Activated CD4-positive, alpha-beta T cell treated with anti-CD3 and anti-CD28 coated beads for 36 hours (primary cell): Measurements from ENCODE around the gene MAML3. TPM values are rescaled to one million over a fixed set of nuclear protein-coding genes. Genes with fewer than 3 reads are reported as not detected.

Source experiments
- ATAC-seq: fragments of 200-7000 bp; cut with Tn5 transposase; one replicate; pipeline ENCODE4 v1.10.0; 2021; ENCODE audit warnings: mild to moderate bottlenecking, moderate library complexity
- CTCF ChIA-PET: fragments of 350-600 bp; sonication (Branson Sonifier 250); formaldehyde crosslinking; loops from one replicate; lab custom pipeline; 2021; ENCODE audit warnings: antibody characterized with exemption; lab: Charles Lee
- POLR2A ChIA-PET: fragments of 350-600 bp; sonication (Branson Sonifier 250); formaldehyde crosslinking; loops from one replicate; lab custom pipeline; 2021; ENCODE audit warnings: antibody characterized with exemption, inconsistent platforms; lab: Charles Lee
- DNase-seq: peaks from one replicate; pipeline ENCODE4 v3.0.0-alpha.2; 2020
- H3K27ac Mint-ChIP-seq: one replicate; pipeline ENCODE4 v1.8.0; 2021; ENCODE audit warnings: mixed read lengths
- H3K27me3 Mint-ChIP-seq: one replicate; pipeline ENCODE4 v1.8.0; 2021; ENCODE audit warnings: mixed read lengths
- H3K36me3 Mint-ChIP-seq: one replicate; pipeline ENCODE4 v1.8.0; 2021; ENCODE audit warnings: low read depth, mixed read lengths
- H3K4me1 Mint-ChIP-seq: one replicate; pipeline ENCODE4 v1.8.0; 2021; ENCODE audit warnings: mixed read lengths
- H3K4me3 Mint-ChIP-seq: one replicate; pipeline ENCODE4 v1.8.0; 2021; ENCODE audit warnings: mild to moderate bottlenecking, moderate library complexity, mixed read lengths
- H3K9me3 Mint-ChIP-seq: one replicate; pipeline ENCODE4 v1.8.0; 2021; ENCODE audit warnings: low read depth, mixed read lengths
- intact Hi-C, 2 experiments: fragments of 100-400 bp; cut with DNase I in 1 of 2; cut with micrococcal nuclease in 1 of 2; formaldehyde crosslinking; loops; one replicate each; pipeline versions ENCODE4 v1.14.2 to v1.15.1; 2022 to 2024; cut with DNase I, micrococcal nuclease
- total RNA-seq, 2 experiments: library from RNA; stranded (reverse); gene quantifications; one replicate each; pipeline ENCODE4 v1.2.3, GENCODE V29; 2021

MAML3 gene
- total RNA-seq, 2 experiments from 2014 or later, result 1.6 to 1.9 TPM

GRCh38 chr4:140057701-140058100 lies 96.3 kb downstream of the MAML3 start:
- DNase-seq, result no peak
- intact Hi-C loops, result no loop called here
- Mint-ChIP-seq H3K4me1 (peaks cover 50% of the 10 kb centered on the region), H3K36me3 (no peaks in the 10 kb centered on the region), H3K27ac (no peak overlapping the region), H3K4me3 (no peak overlapping the region), H3K9me3 (no peaks in the 10 kb centered on the region), H3K27me3 (peaks cover 12% of the 10 kb centered on the region)
- POLR2A ChIA-PET, result no interaction called here
- no peak for ATAC-seq
- CTCF ChIA-PET, result no interaction called here

DNA sequence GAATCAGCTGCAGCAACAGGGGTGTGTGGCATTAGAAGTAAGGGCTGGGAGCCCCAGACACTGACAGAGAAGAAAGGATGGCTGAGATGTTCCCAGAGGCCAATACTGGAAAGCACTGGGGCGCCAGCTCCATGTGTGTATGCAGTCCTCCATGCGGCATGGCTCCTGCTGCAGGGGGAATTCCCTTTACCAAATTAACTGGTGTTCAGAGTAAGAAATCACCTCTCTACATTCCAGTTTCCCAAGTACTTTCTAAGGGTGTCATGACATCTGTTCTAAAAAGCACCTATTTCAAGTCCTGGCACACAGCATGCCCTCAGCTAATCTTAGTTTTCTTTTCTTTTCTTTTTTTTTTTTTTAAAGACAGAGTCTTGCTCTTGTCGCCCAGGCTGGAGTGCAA lies 98.0 kb downstream of the MAML3 start:
- Mint-ChIP-seq H3K27me3 (peaks cover 12% of the 10 kb centered on the region), H3K4me3 (peak overlapping the region; percentile 0), H3K4me1 (peaks cover 43% of the 10 kb centered on the region), H3K9me3 (no peaks in the 10 kb centered on the region), H3K27ac (peak overlapping the region; percentile 7), H3K36me3 (no peaks in the 10 kb centered on the region)
- peak; percentile 60 for ATAC-seq
- intact Hi-C loops, result no loop called here
- DNase-seq, result peak; percentile 29
- ChIA-PET POLR2A (interaction anchor here (0.6 kb wide), 1 partner anchor 16 kb away, joined by 4 read pairs; no protein-coding TSS in a partner anchor), CTCF (interaction anchor here (0.6 to 0.7 kb wide), 4 partner anchors 46 to 403 kb away, joined by 3 to 6 read pairs (median 4); no protein-coding TSS in a partner anchor)

- H3K4me1 Mint-ChIP-seq, result peaks cover 46% of the 10 kb centered on the region
- POLR2A ChIA-PET, result no interaction called here
These were observed 99.1 kb downstream of the MAML3 start for GRCh38 chr4:140054861-140055260.

GRCh38 chr4:140053185-140053584 lies 100.8 kb downstream of the MAML3 start:
- DNase-seq (no peak), ATAC-seq (no peak)
- intact Hi-C loops, result loop anchor here (2.0 to 5.0 kb wide), 3 partner anchors 44 to 451 kb away; no protein-coding TSS in a partner anchor
- ChIA-PET POLR2A (no interaction called here), CTCF (interaction anchor here (0.8 kb wide), 1 partner anchor 110 kb away, joined by 4 read pairs; no protein-coding TSS in a partner anchor)
- H3K4me1 Mint-ChIP-seq, result peaks cover 55% of the 10 kb centered on the region
- no peaks in the 10 kb centered on the region for H3K36me3 Mint-ChIP-seq
- H3K27me3 Mint-ChIP-seq, result peaks cover 12% of the 10 kb centered on the region
- no peak overlapping the region for H3K4me3 Mint-ChIP-seq
- no peak overlapping the region for H3K27ac Mint-ChIP-seq
- H3K9me3 Mint-ChIP-seq, result no peaks in the 10 kb centered on the region

More at GRCh38 chr4:140054861-140055260, 99.1 kb downstream of the MAML3 start:
- intact Hi-C loops, result loop anchor here (5.0 kb wide), 2 partner anchors 42 to 453 kb away; no protein-coding TSS in a partner anchor
- Mint-ChIP-seq H3K36me3 (no peaks in the 10 kb centered on the region), H3K27me3 (peaks cover 12% of the 10 kb centered on the region), H3K9me3 (no peaks in the 10 kb centered on the region), H3K4me3 (no peak overlapping the region), H3K27ac (no peak overlapping the region)
- ATAC-seq, result no peak
- CTCF ChIA-PET, result no interaction called here
- DNase-seq, result no peak

- Mint-ChIP-seq H3K27ac (no peak overlapping the region), H3K36me3 (no peaks in the 10 kb centered on the region), H3K4me1 (peaks cover 53% of the 10 kb centered on the region), H3K4me3 (no peak overlapping the region), H3K9me3 (no peaks in the 10 kb centered on the region), H3K27me3 (peaks cover 11% of the 10 kb centered on the region)
- POLR2A ChIA-PET, result interaction anchor here (1.0 kb wide), 1 partner anchor 104 kb away, joined by 4 read pairs; no protein-coding TSS in a partner anchor
- peak; percentile 65 for DNase-seq
- intact Hi-C loops, result loop anchor here (1.0 to 5.0 kb wide), 4 partner anchors 45 to 450 kb away; no protein-coding TSS in a partner anchor
- ATAC-seq, result no peak
- CTCF ChIA-PET, result interaction anchor here (1.0 to 1.9 kb wide), 5 partner anchors 18 to 202 kb away, joined by 3 to 7 read pairs (median 4); partner anchors contain the start of gene MAML3
These were observed 101.9 kb downstream of the MAML3 start for GRCh38 chr4:140052050-140052449.

DNA sequence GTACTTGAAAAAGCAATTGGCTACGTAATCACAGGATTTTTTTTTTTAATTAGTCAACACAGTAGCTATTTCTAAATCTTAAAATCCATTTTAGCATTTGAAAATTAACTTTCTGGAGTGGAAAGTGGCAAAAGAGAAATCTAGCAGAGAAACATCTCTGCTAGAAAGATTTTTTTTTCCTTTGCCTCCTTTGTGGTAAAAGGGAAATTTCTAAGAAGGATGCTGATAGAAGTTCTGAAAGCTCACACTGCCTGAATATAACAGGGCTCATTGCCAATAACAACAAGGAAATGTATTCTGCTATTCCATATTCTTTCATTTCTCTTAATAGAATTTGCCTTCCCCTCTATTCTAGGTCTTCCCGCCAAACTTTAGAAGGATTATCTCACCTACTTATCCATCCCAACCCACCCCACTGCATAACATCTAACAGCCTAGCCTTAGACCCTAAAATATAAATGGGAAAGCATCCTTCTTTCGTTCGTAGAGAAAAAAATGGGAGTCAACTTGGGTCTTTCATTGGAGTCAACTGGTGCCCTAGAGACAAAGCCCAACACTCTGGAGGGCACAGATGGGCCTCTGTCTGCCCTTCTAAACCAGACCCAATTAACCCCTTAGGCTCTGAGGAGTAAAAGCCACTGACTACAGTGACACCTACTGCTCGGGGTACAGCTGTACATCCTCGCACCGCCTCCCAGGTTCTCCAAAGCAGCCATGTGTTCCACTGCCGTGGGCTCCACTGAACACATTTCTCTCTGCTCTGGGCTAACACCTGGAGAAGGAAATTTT lies 103.9 kb downstream of the MAML3 start:
- POLR2A ChIA-PET, result interaction anchor here (0.6 kb wide), 1 partner anchor 454 kb away, joined by 4 read pairs; no protein-coding TSS in a partner anchor
- no peaks in the 10 kb centered on the region for H3K9me3 Mint-ChIP-seq
- H3K27me3 Mint-ChIP-seq, result peaks cover 8% of the 10 kb centered on the region
- ATAC-seq, result peak; percentile 59
- H3K4me1 Mint-ChIP-seq, result peaks cover 50% of the 10 kb centered on the region
- peak overlapping the region; percentile 73 for H3K4me3 Mint-ChIP-seq
- intact Hi-C loops, result loop anchor here (1.0 to 5.0 kb wide), 8 partner anchors 47 to 448 kb away; no protein-coding TSS in a partner anchor
- no peaks in the 10 kb centered on the region for H3K36me3 Mint-ChIP-seq
- CTCF ChIA-PET, result interaction anchor here (0.5 to 2.8 kb wide), 11 partner anchors 10 to 277 kb away, joined by 3 to 8 read pairs (median 4); no protein-coding TSS in a partner anchor
- no peak overlapping the region for H3K27ac Mint-ChIP-seq
- DNase-seq, result peak; percentile 63

DNA sequence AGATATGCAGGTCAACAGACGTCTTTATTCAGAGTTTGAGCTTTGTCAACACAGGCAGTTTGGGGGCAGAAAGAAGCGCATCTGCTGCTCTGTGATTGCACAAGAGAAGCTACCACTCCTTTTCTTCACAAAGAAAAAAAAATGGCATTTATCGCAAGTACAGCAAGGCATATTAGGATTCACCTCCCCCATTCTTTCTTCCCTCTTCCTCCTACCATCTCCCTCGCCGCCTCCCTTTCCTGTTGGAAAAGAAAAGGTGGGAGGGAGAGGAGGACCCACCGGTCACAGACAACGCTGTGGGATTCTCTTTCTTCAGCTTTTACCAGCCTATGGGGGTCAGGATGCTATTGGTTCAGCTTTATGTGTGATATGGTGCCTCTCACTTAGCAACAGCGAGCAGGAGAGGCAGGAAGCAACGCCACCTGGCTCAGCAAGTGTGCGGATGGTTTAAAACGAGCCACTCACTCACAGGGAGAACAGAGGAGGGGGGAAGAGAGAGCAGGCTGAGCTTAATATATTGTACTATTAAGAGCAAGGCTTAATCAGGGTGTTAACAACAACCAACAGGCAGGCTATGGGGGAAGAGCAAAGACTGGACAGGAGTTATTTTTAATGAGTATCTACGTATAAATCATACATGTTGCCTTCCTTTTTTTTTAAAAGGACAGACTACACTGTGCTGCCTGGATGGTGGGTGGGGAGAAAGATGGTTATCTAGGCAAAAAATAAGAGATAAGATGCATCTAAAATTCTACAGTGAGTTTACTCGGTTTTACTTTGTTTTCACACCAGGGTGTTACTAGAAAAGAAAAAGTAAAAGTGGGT lies 104.7 kb downstream of the MAML3 start:
- ATAC-seq (peak; percentile 91), DNase-seq (peak; percentile 71)
- peak overlapping the region; percentile 87 for H3K27ac Mint-ChIP-seq
- POLR2A ChIA-PET, result interaction anchor here (0.6 to 0.8 kb wide), 2 partner anchors 48 to 143 kb away, joined by 3 to 4 read pairs; no protein-coding TSS in a partner anchor
- H3K36me3 Mint-ChIP-seq, result no peaks in the 10 kb centered on the region
- peaks cover 45% of the 10 kb centered on the region for H3K4me1 Mint-ChIP-seq
- H3K27me3 Mint-ChIP-seq, result peaks cover 8% of the 10 kb centered on the region
- CTCF ChIA-PET, result interaction anchor here (0.5 to 2.8 kb wide), 13 partner anchors 10 to 278 kb away, joined by 3 to 8 read pairs (median 4); no protein-coding TSS in a partner anchor
- H3K4me3 Mint-ChIP-seq, result peak overlapping the region; percentile 73
- H3K9me3 Mint-ChIP-seq, result no peaks in the 10 kb centered on the region
- intact Hi-C loops, result loop anchor here (1.0 to 5.0 kb wide), 5 partner anchors 104 to 392 kb away; no protein-coding TSS in a partner anchor

DNA sequence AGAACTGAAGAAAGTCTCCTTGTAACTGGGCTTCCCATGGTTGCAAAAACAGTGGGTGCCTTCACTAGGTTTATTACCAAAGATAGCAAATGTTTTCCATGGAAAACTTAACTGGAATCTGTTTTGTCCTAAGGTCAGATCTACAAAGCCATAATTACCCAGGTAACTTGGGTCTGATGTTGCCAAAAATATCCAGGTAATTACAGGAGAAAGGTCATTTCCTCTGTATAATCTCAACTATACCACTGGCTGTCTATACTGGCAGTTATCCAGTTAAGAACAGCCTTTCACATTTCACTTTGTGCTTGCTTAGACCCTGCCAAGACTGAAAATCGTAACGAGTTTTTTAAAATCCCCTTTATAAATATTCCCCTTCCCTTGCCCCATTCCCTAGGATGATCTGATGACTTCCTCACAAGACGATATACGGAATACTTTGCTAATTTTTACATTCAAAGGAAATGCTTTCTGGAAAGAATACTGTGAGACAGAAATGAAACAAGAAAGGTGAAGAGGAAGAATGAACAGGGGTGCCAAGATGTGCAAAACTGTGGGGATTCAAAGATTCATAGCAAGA lies 105.5 kb downstream of the MAML3 start:
- Mint-ChIP-seq H3K4me3 (peak overlapping the region; percentile 73), H3K27ac (no peak overlapping the region), H3K27me3 (peaks cover 8% of the 10 kb centered on the region), H3K9me3 (no peaks in the 10 kb centered on the region), H3K4me1 (peaks cover 38% of the 10 kb centered on the region), H3K36me3 (no peaks in the 10 kb centered on the region)
- DNase-seq, result no peak
- ATAC-seq, result no peak
- CTCF ChIA-PET, result interaction anchor here (0.7 to 1.9 kb wide), 5 partner anchors 11 to 110 kb away, joined by 3 to 8 read pairs (median 4); no protein-coding TSS in a partner anchor
- intact Hi-C loops, result loop anchor here (2.0 to 5.0 kb wide), 4 partner anchors 104 to 391 kb away; no protein-coding TSS in a partner anchor
- POLR2A ChIA-PET, result interaction anchor here (0.6 to 0.8 kb wide), 2 partner anchors 49 to 142 kb away, joined by 3 to 4 read pairs; no protein-coding TSS in a partner anchor

DNA sequence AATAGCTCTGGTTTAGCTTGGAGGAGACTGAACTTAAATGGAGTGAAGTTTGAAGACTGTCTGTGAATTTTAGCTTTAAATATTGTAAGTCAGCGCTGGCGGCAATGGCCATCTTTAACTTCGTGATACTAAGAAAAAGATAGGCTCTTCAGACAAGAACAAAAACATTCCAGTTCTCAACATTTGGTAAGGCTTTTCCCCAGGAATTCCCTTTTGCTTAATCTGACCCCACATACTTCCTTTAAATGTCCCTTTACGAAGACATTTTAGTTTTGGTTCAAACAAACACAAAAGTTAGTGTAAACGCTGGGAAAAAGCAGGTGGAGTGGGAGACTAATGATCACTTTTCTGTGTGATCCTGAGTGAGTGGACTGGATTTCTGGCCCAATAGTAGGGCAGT lies 106.2 kb downstream of the MAML3 start:
- DNase-seq (no peak), ATAC-seq (no peak)
- Mint-ChIP-seq H3K36me3 (no peaks in the 10 kb centered on the region), H3K27ac (no peak overlapping the region), H3K27me3 (peaks cover 8% of the 10 kb centered on the region), H3K9me3 (no peaks in the 10 kb centered on the region), H3K4me3 (no peak overlapping the region), H3K4me1 (peaks cover 31% of the 10 kb centered on the region)
- intact Hi-C loops, result loop anchor here (2.0 to 5.0 kb wide), 5 partner anchors 105 to 391 kb away; no protein-coding TSS in a partner anchor
- CTCF ChIA-PET, result interaction anchor here (0.6 to 1.1 kb wide), 4 partner anchors 10 to 188 kb away, joined by 3 to 6 read pairs (median 4); no protein-coding TSS in a partner anchor
- POLR2A ChIA-PET, result no interaction called here

- Mint-ChIP-seq H3K4me3 (no peak overlapping the region), H3K9me3 (no peaks in the 10 kb centered on the region), H3K36me3 (no peaks in the 10 kb centered on the region), H3K27ac (no peak overlapping the region), H3K27me3 (peaks cover 8% of the 10 kb centered on the region), H3K4me1 (peaks cover 32% of the 10 kb centered on the region)
- ChIA-PET CTCF (interaction anchor here (0.6 to 1.1 kb wide), 4 partner anchors 9 to 188 kb away, joined by 3 to 6 read pairs (median 4); no protein-coding TSS in a partner anchor), POLR2A (no interaction called here)
- intact Hi-C loops, result loop anchor here (2.0 to 5.0 kb wide), 3 partner anchors 310 to 390 kb away; no protein-coding TSS in a partner anchor
- DNase-seq, result no peak
- ATAC-seq, result no peak
These were observed 106.9 kb downstream of the MAML3 start for GRCh38 chr4:140047017-140047640.
